HCT116 (cell line): ENCODE data around the gene TPM4. TPM values are rescaled to one million over a fixed set of nuclear protein-coding genes. Genes with fewer than 3 reads are reported as not detected.

Source experiments
- ATAC-seq: fragments of 200-7000 bp; cut with Tn5 transposase; 2 replicates; pipeline ENCODE4 v1.9.1; 2020; ENCODE audit warnings: mild to moderate bottlenecking, moderate library complexity
- BruUV-seq: library from RNA; stranded (reverse); fragments of 400-500 nt; replicated peaks from 2 replicates; lab custom pipeline; 2021; lab: Mats Ljungman, UMichigan
- CTCF ChIA-PET: fragments of 300-600 bp; sonication (Branson Sonifier 250); formaldehyde crosslinking; loops from one replicate; lab custom pipeline; 2021; ENCODE audit warnings: antibody characterized with exemption; lab: Charles Lee
- POLR2A ChIA-PET: fragments of 300-600, 350-600 bp; sonication (Branson Sonifier 250); formaldehyde crosslinking; loops from one replicate; lab custom pipeline; 2021; ENCODE audit warnings: antibody characterized with exemption; lab: Charles Lee
- RAD21 ChIA-PET, 2 experiments: fragments of 300-600 bp; sonication (Branson Sonifier 250); formaldehyde crosslinking; loops; one replicate each; lab custom pipeline; 2023; ENCODE audit warnings: low total read pairs in 2 of 2; ENCODE audit not compliant: uncharacterized antibody in 2 of 2, unreplicated experiment in 2 of 2, low non-redundant PET in 1 of 2; lab: Charles Lee
- DNase-seq: peaks from one replicate; pipeline ENCODE4 v3.0.0-alpha.2; 2010; ENCODE audit warnings: low read depth, low spot score
- H2AFZ ChIP-seq: fragments of 200-600 bp; shearing (Covaris generic), sonication (generic); 2 replicates; pipeline ENCODE4 v1.6.1; 2017; ENCODE audit warnings: low read depth, mixed run types, mixed read lengths, antibody characterized with exemption, low read length; ENCODE audit not compliant: poor library complexity, severe bottlenecking
- H3K27ac ChIP-seq: 2 replicates; pipeline ENCODE4 v1.5.1; 2012; ENCODE audit warnings: low read depth, low read length
- H3K27me3 ChIP-seq: fragments of 200-600 bp; sonication (generic); 2 replicates; pipeline ENCODE4 v1.6.1; 2016; ENCODE audit warnings: mixed run types, low read length, mixed read lengths; ENCODE audit not compliant: insufficient read depth
- H3K36me3 ChIP-seq, 2 experiments: fragments of 200-500 bp in 1 of 2; fragments of 200-600 bp in 1 of 2; sonication (Bioruptor generic) in 1 of 2; sonication (generic) in 1 of 2; 2 replicates each; pipeline versions ENCODE4 v1.5.1 to v1.6.1; 2014 to 2016; ENCODE audit warnings: low read length in 2 of 2, inconsistent platforms in 1 of 2, mixed read lengths in 1 of 2, mixed run types in 1 of 2; ENCODE audit not compliant: insufficient read depth in 2 of 2, control insufficient read depth in 1 of 2
- H3K4me1 ChIP-seq, 2 experiments: fragments of 200-600 bp in 1 of 2; sonication (generic) in 1 of 2; 2 replicates each; pipeline versions ENCODE4 v1.5.1 to v1.6.1; 2012 to 2017; ENCODE audit warnings: low read length in 2 of 2, inconsistent platforms in 1 of 2, mild to moderate bottlenecking in 1 of 2, mixed read lengths in 1 of 2, mixed run types in 1 of 2, moderate library complexity in 1 of 2; ENCODE audit not compliant: insufficient read depth in 2 of 2, control insufficient read depth in 1 of 2
- H3K4me2 ChIP-seq: fragments of 200-600 bp; sonication (generic); 2 replicates; pipeline ENCODE4 v1.6.1; 2017; ENCODE audit warnings: mixed run types, low read length, mixed read lengths
- H3K4me3 ChIP-seq, 2 experiments: fragments of 200-600 bp in 1 of 2; sonication (generic) in 1 of 2; replicated peaks in 1 of 2; 2 replicates each; pipeline ENCODE4 v1.5.1; 2011 to 2016; ENCODE audit warnings: low read length in 2 of 2, control low read depth in 1 of 2, low read depth in 1 of 2, mild to moderate bottlenecking in 1 of 2, mixed read lengths in 1 of 2, mixed run types in 1 of 2
- H3K79me2 ChIP-seq: fragments of 200-600 bp; sonication (generic); 2 replicates; pipeline ENCODE4 v1.6.1; 2017; ENCODE audit warnings: mild to moderate bottlenecking, mixed run types, low read length, moderate library complexity, mixed read lengths; ENCODE audit not compliant: insufficient read depth
- H3K9ac ChIP-seq: fragments of 200-600 bp; sonication (generic); 2 replicates; pipeline ENCODE4 v1.6.1; 2016; ENCODE audit warnings: low read length, mixed read lengths
- H3K9me2 ChIP-seq: fragments of 200-600 bp; sonication (generic), shearing (Covaris generic); 2 replicates; pipeline ENCODE4 v1.6.1; 2017; ENCODE audit warnings: mixed run types, mild to moderate bottlenecking, moderate library complexity; ENCODE audit not compliant: insufficient read depth
- H3K9me3 ChIP-seq, 2 experiments: fragments of 200-500 bp in 1 of 2; fragments of 200-600 bp in 1 of 2; sonication (Bioruptor generic) in 1 of 2; sonication (generic) in 1 of 2; 2 replicates each; pipeline ENCODE4 v1.6.1; 2014 to 2017; ENCODE audit warnings: low read length in 2 of 2, mixed read lengths in 2 of 2, inconsistent platforms in 1 of 2, low read depth in 1 of 2, mild to moderate bottlenecking in 1 of 2, mixed run types in 1 of 2, moderate library complexity in 1 of 2; ENCODE audit not compliant: control insufficient read depth in 1 of 2, insufficient read depth in 1 of 2
- H4K20me1 ChIP-seq: fragments of 200-600 bp; sonication (generic), shearing (Covaris generic); 2 replicates; pipeline ENCODE4 v1.6.1; 2017; ENCODE audit warnings: mixed run types, mild to moderate bottlenecking, moderate library complexity; ENCODE audit not compliant: insufficient read depth
- ATF3 ChIP-seq: IDR thresholded peaks from 2 replicates; pipeline ENCODE4 v1.6.1; 2012
- CBX3 ChIP-seq: IDR thresholded peaks from 2 replicates; pipeline ENCODE4 v1.6.1; 2012; ENCODE audit warnings: low read depth
- CEBPB ChIP-seq: IDR thresholded peaks from 2 replicates; pipeline ENCODE4 v1.6.1; 2012; ENCODE audit warnings: low read depth
- CTCF ChIP-seq, 3 experiments: fragments of 200-600 bp in 1 of 3; sonication (generic) in 1 of 3; IDR thresholded peaks in 2 of 3; conservative IDR thresholded peaks in 1 of 3; 2 replicates each; pipeline ENCODE4 v1.5.1; 2012 to 2017; ENCODE audit warnings: low read depth in 2 of 3, low read length in 2 of 3, antibody characterized with exemption in 1 of 3, borderline replicate concordance in 1 of 3, control low read depth in 1 of 3, mild to moderate bottlenecking in 1 of 3, mixed read lengths in 1 of 3, mixed run types in 1 of 3, moderate library complexity in 1 of 3; ENCODE audit not compliant: insufficient read depth in 1 of 3
- EGR1 ChIP-seq: IDR thresholded peaks from 2 replicates; pipeline ENCODE4 v1.6.1; 2012; ENCODE audit warnings: low read depth
- ELF1 ChIP-seq: IDR thresholded peaks from 2 replicates; pipeline ENCODE4 v1.6.1; 2012; ENCODE audit warnings: low read depth, borderline replicate concordance
- FOSL1 ChIP-seq: IDR thresholded peaks from 2 replicates; pipeline ENCODE4 v1.6.1; 2012; ENCODE audit warnings: low read depth
- JUND ChIP-seq: IDR thresholded peaks from 2 replicates; pipeline ENCODE4 v1.6.1; 2012
- MAX ChIP-seq: IDR thresholded peaks from 2 replicates; pipeline ENCODE4 v1.6.1; 2012
- POLR2A ChIP-seq: IDR thresholded peaks from 2 replicates; pipeline ENCODE4 v1.7.0; 2011; ENCODE audit warnings: borderline replicate concordance; ENCODE audit not compliant: insufficient read depth, insufficient read length; ENCODE audit errors: extremely low read depth
- RAD21 ChIP-seq: IDR thresholded peaks from 2 replicates; pipeline ENCODE4 v1.6.1; 2012; ENCODE audit warnings: low read depth, mild to moderate bottlenecking
- REST ChIP-seq: IDR thresholded peaks from 2 replicates; pipeline ENCODE4 v1.6.1; 2012; ENCODE audit warnings: low read depth
- SIN3A ChIP-seq: IDR thresholded peaks from 2 replicates; pipeline ENCODE4 v1.6.1; 2012; ENCODE audit warnings: low read depth
- SP1 ChIP-seq: IDR thresholded peaks from 2 replicates; pipeline ENCODE4 v1.6.1; 2012; ENCODE audit warnings: low read depth
- SRF ChIP-seq: IDR thresholded peaks from 2 replicates; pipeline ENCODE4 v1.6.1; 2012; ENCODE audit warnings: low read depth
- YY1 ChIP-seq: IDR thresholded peaks from 2 replicates; pipeline ENCODE4 v1.6.1; 2011; ENCODE audit warnings: low read length, low read depth, moderate library complexity, mild to moderate bottlenecking; ENCODE audit not compliant: insufficient replicate concordance; ENCODE audit errors: extremely low read depth
- ZFX ChIP-seq: fragments of 450-650 bp; IDR thresholded peaks from 2 replicates; pipeline ENCODE4 v1.6.1; 2017
- ZNF274 ChIP-seq: fragments of 200-500 bp; sonication (Bioruptor generic); IDR thresholded peaks from 2 replicates; pipeline ENCODE4 v1.6.1; 2014; ENCODE audit warnings: mild to moderate bottlenecking, low read depth, low read length, inconsistent platforms
- intact Hi-C: fragments of 100-400 bp; cut with micrococcal nuclease; formaldehyde crosslinking; loops from 2 replicates; pipeline ENCODE4 v1.10.0; 2022
- total RNA-seq: library from RNA; stranded (reverse); gene quantifications from one replicate; pipeline ENCODE4 v1.2.1, GENCODE V29; 2021; ENCODE audit not compliant: unreplicated experiment

The TPM4 gene
- total RNA-seq, 1 experiment from 2014 or later: 275 TPM

GRCh38 chr19:16036941-16037340 lies 39.4 kb upstream of the TPM4 start (continued):
- no peak for TF ChIP-seq CEBPB

GRCh38 chr19:16037424-16038195 lies 38.7 kb upstream of the TPM4 start:
- POLR2A ChIA-PET: no interaction called here
- no TSS peak for BruUV-seq
- Histone ChIP-seq H2AFZ (no peak overlapping the region), H3K4me1 (peaks cover 0 to 13% of the 10 kb centered on the region in 2 experiments; a peak in 2 of 4 replicates), H3K79me2 (no peaks in the 10 kb centered on the region), H3K27ac (no peak overlapping the region), H3K36me3 (no peaks in the 10 kb centered on the region), H3K9me3 (no peaks in the 10 kb centered on the region), H4K20me1 (no peaks in the 10 kb centered on the region), H3K4me3 (no peak overlapping the region), H3K9ac (no peak overlapping the region), H3K27me3 (no peaks in the 10 kb centered on the region), H3K4me2 (no peak overlapping the region), H3K9me2 (no peaks in the 10 kb centered on the region)
- intact Hi-C loops: no loop called here
- TF ChIP-seq ELF1 (no peak), ZFX (no peak), SP1 (no peak), SIN3A (no peak), CTCF (IDR thresholded peaks at IDR 0.05 in 2 of 3, conservative IDR thresholded peaks at IDR 0.05 in 1 of 3; ENCODE audit: borderline replicate concordance in 1 of 3, insufficient read depth in 1 of 3, low read depth in 2 of 3, low read length in 2 of 3) (no peak), EGR1 (no peak), POLR2A (no peak), CBX3 (no peak), YY1 (no peak), REST (no peak), MAX (no peak), JUND (no peak), FOSL1 (no peak), RAD21 (no peak), SRF (no peak), ATF3 (no peak), ZNF274 (no peak)
- DNase-seq (no peak), ATAC-seq (no peak)
- CTCF ChIA-PET: interaction anchor here (1.4 kb wide), 1 partner anchor 12 kb away, joined by 4 read pairs; no protein-coding TSS in a partner anchor
- RAD21 ChIA-PET: no interaction called here
